Measurements from ENCODE around the gene BMP3. TPM values are rescaled to one million over a fixed set of nuclear protein-coding genes. Genes with fewer than 3 reads are reported as not detected.

Gene BMP3
- total and polyA plus RNA-seq, 2 of the 13 experiments (the other 11 are each of a cell fraction or from before 2014, with no cell fraction given): not detected

DNA sequence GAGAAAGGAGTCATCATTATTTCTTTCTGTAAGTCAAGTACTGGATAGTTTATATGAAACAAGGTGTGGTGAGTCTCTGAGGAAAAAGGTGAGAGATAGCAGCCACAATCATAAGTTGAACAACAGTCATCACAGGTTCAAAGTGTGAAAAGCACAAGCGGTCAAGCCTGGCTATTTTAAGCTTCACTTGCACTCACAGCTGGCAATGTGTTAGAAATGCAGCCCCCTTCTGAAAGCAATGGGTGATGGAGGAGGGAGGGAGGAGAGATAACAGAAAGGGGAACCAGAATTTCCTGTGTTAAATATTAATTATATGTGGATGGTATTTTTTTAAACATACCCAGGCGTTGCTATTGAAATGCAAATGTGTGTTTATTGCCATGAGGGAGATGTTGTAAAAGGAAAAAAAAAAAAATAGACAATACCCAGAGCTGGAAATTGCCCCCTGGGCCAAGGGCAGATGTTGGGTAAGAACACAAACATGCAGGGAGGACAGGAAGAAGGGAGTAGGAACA lies 26.9 kb upstream of the BMP3 start:
- no peak overlapping the region for H3K9ac ChIP-seq (ENCODE audit: insufficient read depth, low read depth, low read length)
- BruUV-seq (replicated peaks): no TSS peak
- ATAC-seq (no peak), FAIRE-seq (no peak), DNase-seq (ENCODE audit: low spot score) (no peak)
- in situ Hi-C loops (cut with HindIII; ENCODE audit: extremely low pct_ligation_motif_present, low pct_unique_long_range_greater_than_20kb): no loop called here
- H3K27ac ChIP-seq (ENCODE audit: extremely low read length, insufficient read depth, low read length): no peak overlapping the region
- H3K4me1 ChIP-seq (ENCODE audit: insufficient read depth, low read length): no peaks in the 10 kb centered on the region
- H3K36me3 ChIP-seq (replicated peaks in 1 of 2; ENCODE audit: control insufficient read depth in 1 of 2, insufficient read depth in 2 of 2, low read length in 2 of 2): no peaks in the 10 kb centered on the region
- no peaks in the 10 kb centered on the region for H4K20me1 ChIP-seq (ENCODE audit: insufficient read depth, low read length)
- TF ChIP-seq ZFP36L2 (CRISPR knock-in tag; IDR thresholded peaks at IDR 0.05) (no peak), HDAC1 (CRISPR knock-in tag; IDR thresholded peaks at IDR 0.05) (no peak), ZNF709 (CRISPR knock-in tag; IDR thresholded peaks at IDR 0.05) (no peak), NFE2L2 (IDR thresholded peaks at IDR 0.05; ENCODE audit: low read length) (no peak), SUZ12 (IDR thresholded peaks at IDR 0.05; ENCODE audit: low read depth, low read length) (no peak), ZNF772 (CRISPR knock-in tag; IDR thresholded peaks at IDR 0.05) (no peak), RFX5 (IDR thresholded peaks at IDR 0.05; ENCODE audit: low read depth, low read length) (no peak)
- TF ChIP-seq, protein P1, sequence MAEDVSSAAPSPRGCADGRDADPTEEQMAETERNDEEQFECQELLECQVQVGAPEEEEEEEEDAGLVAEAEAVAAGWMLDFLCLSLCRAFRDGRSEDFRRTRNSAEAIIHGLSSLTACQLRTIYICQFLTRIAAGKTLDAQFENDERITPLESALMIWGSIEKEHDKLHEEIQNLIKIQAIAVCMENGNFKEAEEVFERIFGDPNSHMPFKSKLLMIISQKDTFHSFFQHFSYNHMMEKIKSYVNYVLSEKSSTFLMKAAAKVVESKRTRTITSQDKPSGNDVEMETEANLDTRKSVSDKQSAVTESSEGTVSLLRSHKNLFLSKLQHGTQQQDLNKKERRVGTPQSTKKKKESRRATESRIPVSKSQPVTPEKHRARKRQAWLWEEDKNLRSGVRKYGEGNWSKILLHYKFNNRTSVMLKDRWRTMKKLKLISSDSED (CRISPR knock-in tag; IDR thresholded peaks at IDR 0.05): no peak
- TF ChIP-seq, protein P2, sequence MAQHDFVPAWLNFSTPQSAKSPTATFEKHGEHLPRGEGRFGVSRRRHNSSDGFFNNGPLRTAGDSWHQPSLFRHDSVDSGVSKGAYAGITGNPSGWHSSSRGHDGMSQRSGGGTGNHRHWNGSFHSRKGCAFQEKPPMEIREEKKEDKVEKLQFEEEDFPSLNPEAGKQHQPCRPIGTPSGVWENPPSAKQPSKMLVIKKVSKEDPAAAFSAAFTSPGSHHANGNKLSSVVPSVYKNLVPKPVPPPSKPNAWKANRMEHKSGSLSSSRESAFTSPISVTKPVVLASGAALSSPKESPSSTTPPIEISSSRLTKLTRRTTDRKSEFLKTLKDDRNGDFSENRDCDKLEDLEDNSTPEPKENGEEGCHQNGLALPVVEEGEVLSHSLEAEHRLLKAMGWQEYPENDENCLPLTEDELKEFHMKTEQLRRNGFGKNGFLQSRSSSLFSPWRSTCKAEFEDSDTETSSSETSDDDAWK (CRISPR knock-in tag; IDR thresholded peaks at IDR 0.05): no peak
- TF ChIP-seq, protein P3, sequence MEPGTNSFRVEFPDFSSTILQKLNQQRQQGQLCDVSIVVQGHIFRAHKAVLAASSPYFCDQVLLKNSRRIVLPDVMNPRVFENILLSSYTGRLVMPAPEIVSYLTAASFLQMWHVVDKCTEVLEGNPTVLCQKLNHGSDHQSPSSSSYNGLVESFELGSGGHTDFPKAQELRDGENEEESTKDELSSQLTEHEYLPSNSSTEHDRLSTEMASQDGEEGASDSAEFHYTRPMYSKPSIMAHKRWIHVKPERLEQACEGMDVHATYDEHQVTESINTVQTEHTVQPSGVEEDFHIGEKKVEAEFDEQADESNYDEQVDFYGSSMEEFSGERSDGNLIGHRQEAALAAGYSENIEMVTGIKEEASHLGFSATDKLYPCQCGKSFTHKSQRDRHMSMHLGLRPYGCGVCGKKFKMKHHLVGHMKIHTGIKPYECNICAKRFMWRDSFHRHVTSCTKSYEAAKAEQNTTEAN (CRISPR knock-in tag; conservative IDR thresholded peaks at IDR 0.05): no peak
- POLR2A ChIA-PET: no interaction called here
- CTCF ChIA-PET (ENCODE audit: low intra/inter-chr PET ratio, low total read pairs): no interaction called here
- H3K79me2 ChIP-seq (ENCODE audit: insufficient read depth, low read length): no peaks in the 10 kb centered on the region
- no peak overlapping the region for H2AFZ ChIP-seq (ENCODE audit: low read length)
- H3K9me3 ChIP-seq (ENCODE audit: low read length): no peaks in the 10 kb centered on the region
- intact Hi-C loops (cut with micrococcal nuclease; ENCODE audit: unreplicated experiment): no loop called here
- H3K4me2 ChIP-seq (ENCODE audit: low read depth, low read length): no peak overlapping the region
- 0% methylated on average over 1 of the region's 2 CpGs for WGBS (ENCODE audit: low lambda C conversion rate)
- no peak overlapping the region for H3K4me3 ChIP-seq (replicated peaks in 1 of 3; ENCODE audit: insufficient read depth in 1 of 3, low read depth in 2 of 3, low read length in 3 of 3)
- H3K27me3 ChIP-seq (ENCODE audit: control insufficient read depth in 1 of 2, insufficient read depth in 2 of 2, low read length in 2 of 2): no peaks in the 10 kb centered on the region

All from HepG2 (cell line).